IMR-90 (cell line): ENCODE results near the gene CBFA2T3. TPM values are rescaled to one million over a fixed set of nuclear protein-coding genes. Genes with fewer than 3 reads are reported as not detected.

Source experiments
- ATAC-seq: fragments of 200-7000 bp; cut with Tn5 transposase; 2 replicates; pipeline ENCODE4 v1.9.1; 2020; ENCODE audit warnings: low read depth, mild to moderate bottlenecking, moderate library complexity
- BruUV-seq: library from RNA; stranded (reverse); fragments of 400-500 nt; replicated peaks from 2 replicates; lab custom pipeline; 2021; lab: Mats Ljungman, UMichigan
- CTCF ChIA-PET: fragments of 300-600 bp; formaldehyde crosslinking; extraction: SDS; loops from one replicate; lab custom pipeline; 2021; ENCODE audit warnings: antibody characterized with exemption; lab: Yijun Ruan, JAX
- POLR2A ChIA-PET: fragments of 300-600 bp; sonication (Branson Sonifier 250); formaldehyde crosslinking; loops from one replicate; lab custom pipeline; 2022; ENCODE audit warnings: antibody characterized with exemption; ENCODE audit not compliant: unreplicated experiment; lab: Charles Lee
- DNase-seq: peaks from one replicate; pipeline ENCODE4 v3.0.0; 2013
- H2AFZ ChIP-seq: replicated peaks from 2 replicates; pipeline ENCODE3; 2013; ENCODE audit warnings: low read length, mild to moderate bottlenecking; ENCODE audit not compliant: poor library complexity
- H2AK5ac ChIP-seq: 2 replicates; pipeline ENCODE4 v1.6.1; 2013; ENCODE audit warnings: low read depth, low read length, inconsistent platforms
- H2AK9ac ChIP-seq: replicated peaks from 2 replicates; pipeline ENCODE3; 2013; ENCODE audit warnings: mild to moderate bottlenecking, low read depth, low read length, moderate library complexity; ENCODE audit not compliant: poor library complexity
- H2BK120ac ChIP-seq: 2 replicates; pipeline ENCODE4 v1.6.1; 2013; ENCODE audit warnings: low read depth, low read length, inconsistent platforms
- H2BK15ac ChIP-seq: 3 replicates; pipeline ENCODE4 v1.6.1; 2013; ENCODE audit warnings: low read depth, low read length, inconsistent platforms
- H2BK20ac ChIP-seq: 2 replicates; pipeline ENCODE4 v1.6.1; 2013; ENCODE audit warnings: low read depth, mild to moderate bottlenecking, inconsistent platforms, low read length, moderate library complexity
- H2BK5ac ChIP-seq: 2 replicates; pipeline ENCODE4 v1.6.1; 2013; ENCODE audit warnings: mild to moderate bottlenecking, low read depth, low read length, inconsistent platforms; ENCODE audit not compliant: poor library complexity, severe bottlenecking
- H3K14ac ChIP-seq: replicated peaks from 2 replicates; pipeline ENCODE4 v1.6.1; 2013; ENCODE audit warnings: low read depth, low read length, inconsistent platforms
- H3K18ac ChIP-seq: 2 replicates; pipeline ENCODE4 v1.6.1; 2013; ENCODE audit warnings: low read depth, low read length, control low read depth
- H3K23ac ChIP-seq: 2 replicates; pipeline ENCODE4 v1.6.1; 2013; ENCODE audit warnings: low read depth, low read length, inconsistent platforms
- H3K27ac ChIP-seq: 2 replicates; pipeline ENCODE4 v1.5.1; 2013; ENCODE audit warnings: mild to moderate bottlenecking, control low read depth, low read length; ENCODE audit not compliant: insufficient read depth
- H3K27me3 ChIP-seq: 2 replicates; pipeline ENCODE4 v1.6.1; 2013; ENCODE audit warnings: low read length; ENCODE audit not compliant: control insufficient read depth, insufficient read depth
- H3K36me3 ChIP-seq: 2 replicates; pipeline ENCODE4 v1.6.1; 2013; ENCODE audit warnings: low read length, mixed read lengths; ENCODE audit not compliant: control insufficient read depth, insufficient read depth
- H3K4ac ChIP-seq: 2 replicates; pipeline ENCODE4 v1.6.1; 2013; ENCODE audit warnings: low read depth, low read length, inconsistent platforms
- H3K4me1 ChIP-seq: 2 replicates; pipeline ENCODE4 v1.6.1; 2013; ENCODE audit warnings: low read length, mixed read lengths; ENCODE audit not compliant: control insufficient read depth, insufficient read depth
- H3K4me2 ChIP-seq: 2 replicates; pipeline ENCODE4 v1.6.1; 2013; ENCODE audit warnings: low read depth, mild to moderate bottlenecking, control low read depth, low read length, moderate library complexity
- H3K4me3 ChIP-seq: 2 replicates; pipeline ENCODE4 v1.5.1; 2013; ENCODE audit warnings: low read depth, mild to moderate bottlenecking, control low read depth, low read length, moderate library complexity; ENCODE audit not compliant: insufficient read depth
- H3K56ac ChIP-seq: 2 replicates; pipeline ENCODE4 v1.6.1; 2013; ENCODE audit warnings: low read length, inconsistent platforms; ENCODE audit not compliant: insufficient read depth; ENCODE audit errors: extremely low read depth
- H3K79me1 ChIP-seq, 2 experiments: 2 replicates each; pipeline ENCODE4 v1.6.1; 2013; ENCODE audit warnings: low read length in 2 of 2, inconsistent platforms in 1 of 2, low read depth in 1 of 2
- H3K9ac ChIP-seq: 2 replicates; pipeline ENCODE4 v1.6.1; 2013; ENCODE audit warnings: low read depth, low read length, control low read depth
- H3K9me1 ChIP-seq: 2 replicates; pipeline ENCODE4 v1.6.1; 2013; ENCODE audit warnings: low read length, inconsistent platforms; ENCODE audit not compliant: insufficient read depth
- H3K9me3 ChIP-seq: 2 replicates; pipeline ENCODE4 v1.6.1; 2013; ENCODE audit warnings: low read length; ENCODE audit not compliant: control insufficient read depth, insufficient read depth
- H4K20me1 ChIP-seq: 2 replicates; pipeline ENCODE4 v1.6.1; 2013; ENCODE audit warnings: low read length, inconsistent platforms; ENCODE audit not compliant: insufficient read depth
- H4K5ac ChIP-seq: 2 replicates; pipeline ENCODE4 v1.6.1; 2013; ENCODE audit warnings: mild to moderate bottlenecking, low read depth, low read length, control low read depth
- H4K8ac ChIP-seq, 2 experiments: 2 replicates each; pipeline ENCODE4 v1.6.1; 2013; ENCODE audit warnings: low read depth in 2 of 2, low read length in 2 of 2, control low read depth in 1 of 2, inconsistent platforms in 1 of 2
- H4K91ac ChIP-seq: 2 replicates; pipeline ENCODE4 v1.6.1; 2013; ENCODE audit warnings: low read depth, low read length, inconsistent platforms; ENCODE audit not compliant: insufficient read depth
- POLR2A ChIP-seq: IDR thresholded peaks from 2 replicates; pipeline ENCODE4 v1.6.1; 2012; ENCODE audit warnings: mild to moderate bottlenecking, low read depth, low read length
- RAD21 ChIP-seq: IDR thresholded peaks from 2 replicates; pipeline ENCODE4 v1.6.1; 2012; ENCODE audit warnings: low read length, improper control_type of control experiment
- USF2 ChIP-seq: fragments of 150-350 bp; IDR thresholded peaks from 2 replicates; pipeline ENCODE4 v1.6.1; 2017; ENCODE audit warnings: mild to moderate bottlenecking, antibody characterized with exemption, low read length, low read depth
- WGBS, 2 experiments: methylation state at CpG; one replicate each; pipeline versions ENCODE4 v1.1.5 to v1.1.7; 2013; ENCODE audit warnings: missing lambda C conversion rate in 2 of 2; ENCODE audit not compliant: insufficient read length in 1 of 2; ENCODE audit errors: extremely low coverage in 2 of 2; 5-methylcytosine and 5-hydroxymethylcytosine counted together
- dilution Hi-C: fragments of 300-500 bp; cut with HindIII; formaldehyde crosslinking; loops from one replicate; pipeline ENCODE4 v1.14.3; 2018; ENCODE audit warnings: low sequenced_read_pairs; ENCODE audit not compliant: unreplicated experiment
- in situ Hi-C: fragments of 300-500 bp; cut with MboI; formaldehyde crosslinking; loops from 3 replicates; pipeline ENCODE4 v1.14.3; 2019; ENCODE audit warnings: low sequenced_read_pairs, inconsistent platforms, mixed read lengths
- intact Hi-C: fragments of 100-400 bp; cut with micrococcal nuclease; formaldehyde crosslinking; loops from 2 replicates; pipeline ENCODE4 v1.10.0; 2022
- polyA plus RNA-seq, 3 experiments: library from polyadenylated mRNA; depleted of rRNA; stranded (reverse); fragments of >200 nt; gene quantifications; 2 replicates each; pipeline ENCODE4 v1.2.3, GENCODE V29; 2012; ENCODE audit warnings: low replicate concordance in 1 of 3
- total RNA-seq: library from RNA; depleted of rRNA; stranded (reverse); fragments of >200 nt; gene quantifications from 2 replicates; pipeline ENCODE4 v1.2.3, GENCODE V29; 2012

The CBFA2T3 gene
- total and polyA plus RNA-seq, 2 of the 4 experiments (the other 2 are of a cell fraction), result not detected

- WGBS, 2 experiments, result 93% methylated on average over 2 of the region's 11 CpGs; no CpG with 5 or more reads in 1 of the 2 experiments
- TF ChIP-seq USF2, result no peak
- no peak for TF ChIP-seq RAD21
- no peak for TF ChIP-seq POLR2A
- in situ Hi-C loops, result no loop called here
Observed at GRCh38 chr16:88844419-88845036, 132.5 kb downstream of the CBFA2T3 start.

More at GRCh38 chr16:88844419-88845036, 132.5 kb downstream of the CBFA2T3 start:
- Histone ChIP-seq H3K23ac (no peak overlapping the region), H3K9me3 (no peaks in the 10 kb centered on the region), H3K9ac (no peak overlapping the region), H4K5ac (no peak overlapping the region), H3K14ac (no peak overlapping the region), H4K20me1 (peaks cover 3% of the 10 kb centered on the region; the same call in 1 of the 2 replicates), H3K4me3 (no peak overlapping the region), H2AFZ (no peak overlapping the region), H3K79me1 (peaks cover 4 to 16% of the 10 kb centered on the region in 2 experiments; a peak in 2 of 4 replicates), H4K8ac (no peak overlapping the region), H2BK5ac (no peak overlapping the region), H3K18ac (no peak overlapping the region), H3K4ac (no peak overlapping the region), H2AK5ac (no peak overlapping the region), H3K27ac (no peak overlapping the region), H3K4me1 (peaks cover 3% of the 10 kb centered on the region; the same call in 1 of the 2 replicates), H3K36me3 (peaks cover 23% of the 10 kb centered on the region), H3K56ac (no peak overlapping the region), H2BK20ac (no peak overlapping the region), H3K9me1 (no peaks in the 10 kb centered on the region), H2AK9ac (no peak overlapping the region), H3K4me2 (no peak overlapping the region), H2BK15ac (no peak overlapping the region), H2BK120ac (no peak overlapping the region), H3K27me3 (no peaks in the 10 kb centered on the region), H4K91ac (no peak overlapping the region)
- intact Hi-C loops (no loop called here), dilution Hi-C loops (no loop called here)
- no peak; the same call in 1 of the 2 replicates for ATAC-seq
- ChIA-PET CTCF (interaction anchor here (1.6 kb wide), 1 partner anchor 13 kb away, joined by 6 read pairs; no protein-coding TSS in a partner anchor), POLR2A (no interaction called here)
- BruUV-seq, result no TSS peak
- DNase-seq, result no peak
